LNCaP clone FGC (cell line): Measurements from ENCODE around the gene SMAGP.
A peak's percentile ranks its signal among the peaks of the same experiment; 100 is the strongest.

Experiments used
- DNase-seq: peaks from one replicate; pipeline ENCODE4 v3.0.0-alpha.2; 2011; ENCODE audit warnings: low read depth
- H3K4me3 ChIP-seq: 2 replicates; pipeline ENCODE4 v1.5.1; 2011; ENCODE audit warnings: mild to moderate bottlenecking, low read depth, low read length, control low read depth
- CTCF ChIP-seq: IDR thresholded peaks from 2 replicates; pipeline ENCODE4 v1.5.1; 2012; ENCODE audit warnings: mild to moderate bottlenecking; ENCODE audit not compliant: control insufficient read depth, insufficient read depth; ENCODE audit errors: extremely low read depth

The SMAGP gene

GRCh38 chr12:51254536-51254935 is 15.7 kb downstream of the SMAGP start:
- TF ChIP-seq CTCF: no peak
- no peak for DNase-seq
- H3K4me3 ChIP-seq: no peak overlapping the region

GRCh38 chr12:51253276-51253675 is 16.9 kb downstream of the SMAGP start:
- no peak overlapping the region for H3K4me3 ChIP-seq
- no peak for TF ChIP-seq CTCF
- no peak for DNase-seq

DNA sequence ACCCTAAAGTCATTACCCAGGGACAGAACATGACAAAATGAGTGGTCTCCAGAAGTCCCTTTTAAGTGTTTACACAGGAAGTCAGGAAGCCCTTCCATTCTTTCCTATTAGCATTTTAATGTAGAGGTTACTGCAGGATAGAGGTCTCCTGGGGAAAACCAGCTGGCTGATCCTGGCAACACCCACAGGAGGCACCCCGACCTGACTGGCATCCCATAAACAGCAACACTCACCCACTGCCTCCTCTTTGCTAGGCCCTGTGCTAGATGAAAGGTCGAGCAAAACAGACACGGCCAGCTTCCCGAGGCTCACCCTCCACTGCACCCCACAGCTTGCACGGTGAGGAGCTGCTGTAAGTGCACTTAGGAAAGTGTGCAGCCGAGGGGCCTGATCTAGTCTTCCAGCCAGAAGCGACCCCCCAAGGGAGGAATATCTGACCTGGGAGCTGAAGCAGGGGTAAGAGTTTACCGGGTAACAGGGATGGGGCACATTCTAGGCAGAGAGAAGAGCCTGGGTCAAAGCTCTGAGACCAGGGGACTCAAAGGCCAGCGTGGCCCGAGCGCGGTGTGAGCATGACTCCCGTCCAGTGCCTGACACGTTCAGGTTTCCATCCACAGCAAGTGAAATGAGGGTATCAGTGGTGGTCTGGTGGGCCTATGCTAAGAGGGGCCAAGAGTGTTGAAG is 22.6 kb downstream of the SMAGP start:
- no peak for TF ChIP-seq CTCF
- DNase-seq: no peak
- H3K4me3 ChIP-seq: no peak overlapping the region

GRCh38 chr12:51246254-51246853 is 23.9 kb downstream of the SMAGP start:
- no peak overlapping the region for H3K4me3 ChIP-seq
- peak; percentile 32; the same call in 1 of the 2 replicates for TF ChIP-seq CTCF
- DNase-seq: no peak

DNA sequence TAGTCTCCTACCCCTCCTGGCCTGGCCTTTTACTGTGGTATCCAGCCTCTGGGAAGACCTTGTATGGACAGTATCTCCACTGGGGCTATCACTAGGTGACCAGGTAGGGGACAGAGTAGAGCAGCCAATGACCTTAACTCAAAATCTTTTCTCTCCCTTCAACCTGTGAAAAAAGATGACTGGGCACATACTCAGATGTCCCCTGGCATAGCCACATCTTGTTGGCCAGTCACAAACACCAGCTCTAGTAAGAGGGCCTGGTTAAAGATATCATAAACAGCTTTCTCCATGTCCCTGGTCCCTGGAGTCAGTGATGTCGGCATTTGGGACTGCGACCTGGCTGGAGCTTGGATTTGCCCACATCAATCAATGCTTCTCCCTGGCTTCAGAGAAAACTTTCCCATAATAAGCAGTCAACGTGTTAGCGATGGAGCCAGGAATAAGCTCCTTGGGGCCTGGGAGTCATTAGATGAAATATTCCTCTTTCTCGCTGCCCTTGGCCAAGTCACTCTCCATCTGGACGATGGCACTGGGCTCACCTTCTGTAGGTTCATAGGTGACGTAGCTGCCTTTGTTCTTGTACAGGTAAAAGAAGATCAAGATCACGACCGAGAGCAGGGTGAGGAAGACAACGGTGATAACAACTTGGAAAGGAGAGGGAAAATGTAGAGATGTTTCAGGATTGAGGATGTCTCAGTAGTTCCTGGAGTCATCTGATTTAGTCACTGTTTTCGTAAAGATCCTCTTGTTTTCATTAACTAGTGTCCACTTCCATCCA is 24.6 kb downstream of the SMAGP start:
- no peak overlapping the region for H3K4me3 ChIP-seq
- no peak for TF ChIP-seq CTCF
- no peak for DNase-seq

DNA sequence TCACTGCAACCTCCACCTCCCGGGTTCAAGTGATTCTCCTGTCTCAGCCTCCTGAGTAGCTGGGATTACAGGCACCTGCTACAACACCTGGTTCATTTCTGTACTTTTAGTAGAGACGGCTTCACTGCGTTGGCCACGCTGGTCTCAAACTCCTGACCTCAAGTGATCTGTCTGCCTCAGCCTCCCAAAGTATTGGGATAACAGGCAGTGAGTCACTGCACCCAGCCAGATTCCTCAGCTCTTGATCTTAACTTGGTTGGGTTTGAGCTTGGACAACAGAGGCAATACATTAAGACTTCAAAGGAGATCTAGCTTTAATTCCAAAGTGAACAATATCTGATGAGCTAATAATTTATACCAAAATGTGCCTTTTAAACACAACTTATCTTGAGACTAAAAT is 25.9 kb downstream of the SMAGP start:
- DNase-seq: no peak

More for the DNA sequence above, 25.9 kb downstream of the SMAGP start:
- H3K4me3 ChIP-seq: no peak overlapping the region
- TF ChIP-seq CTCF: no peak
